Activated CD4-positive, CD25-positive, alpha-beta regulatory T cell treated with anti-CD3 and anti-CD28 coated beads, Interleukin-2, amount 50 U/mL, for 16 hours (primary cell): ENCODE measurements around the gene KCNH1.

Source experiments
- DNase-seq: peaks from one replicate; pipeline ENCODE4 v3.0.0-alpha.2; 2020; ENCODE audit warnings: low read depth, low spot score

KCNH1 gene

DNA sequence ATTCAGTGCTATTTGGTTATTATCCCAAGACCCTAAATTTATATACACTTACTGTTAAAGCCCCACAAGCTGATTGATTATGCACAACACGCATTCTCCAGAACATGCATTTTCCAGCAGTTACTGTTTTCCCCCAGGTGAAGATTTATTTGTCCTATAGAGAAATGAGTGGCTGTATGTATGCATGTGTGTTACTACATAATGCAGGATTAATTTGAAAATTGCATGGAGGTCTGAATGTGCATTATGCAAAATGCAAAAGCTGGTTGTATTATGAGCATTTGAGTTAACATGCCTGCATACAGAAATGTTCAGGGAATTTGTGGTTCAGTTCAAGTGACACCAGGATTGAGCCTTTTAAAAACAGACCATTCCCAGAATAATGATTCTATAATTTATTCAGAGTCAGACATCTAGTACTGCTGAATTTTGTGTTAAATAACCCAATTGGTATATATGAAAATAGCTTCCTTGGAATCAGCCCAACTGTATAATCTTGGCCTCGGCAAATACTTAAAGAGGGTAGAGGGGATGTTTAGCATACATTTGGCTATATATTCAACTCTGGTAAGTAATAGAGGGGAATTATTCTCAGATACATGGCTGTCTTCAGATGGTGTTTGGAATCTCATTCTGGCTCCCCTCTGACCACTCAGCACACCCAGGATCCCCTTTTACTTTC, 485.2 kb downstream of the KCNH1 start:
- no peak for DNase-seq

DNA sequence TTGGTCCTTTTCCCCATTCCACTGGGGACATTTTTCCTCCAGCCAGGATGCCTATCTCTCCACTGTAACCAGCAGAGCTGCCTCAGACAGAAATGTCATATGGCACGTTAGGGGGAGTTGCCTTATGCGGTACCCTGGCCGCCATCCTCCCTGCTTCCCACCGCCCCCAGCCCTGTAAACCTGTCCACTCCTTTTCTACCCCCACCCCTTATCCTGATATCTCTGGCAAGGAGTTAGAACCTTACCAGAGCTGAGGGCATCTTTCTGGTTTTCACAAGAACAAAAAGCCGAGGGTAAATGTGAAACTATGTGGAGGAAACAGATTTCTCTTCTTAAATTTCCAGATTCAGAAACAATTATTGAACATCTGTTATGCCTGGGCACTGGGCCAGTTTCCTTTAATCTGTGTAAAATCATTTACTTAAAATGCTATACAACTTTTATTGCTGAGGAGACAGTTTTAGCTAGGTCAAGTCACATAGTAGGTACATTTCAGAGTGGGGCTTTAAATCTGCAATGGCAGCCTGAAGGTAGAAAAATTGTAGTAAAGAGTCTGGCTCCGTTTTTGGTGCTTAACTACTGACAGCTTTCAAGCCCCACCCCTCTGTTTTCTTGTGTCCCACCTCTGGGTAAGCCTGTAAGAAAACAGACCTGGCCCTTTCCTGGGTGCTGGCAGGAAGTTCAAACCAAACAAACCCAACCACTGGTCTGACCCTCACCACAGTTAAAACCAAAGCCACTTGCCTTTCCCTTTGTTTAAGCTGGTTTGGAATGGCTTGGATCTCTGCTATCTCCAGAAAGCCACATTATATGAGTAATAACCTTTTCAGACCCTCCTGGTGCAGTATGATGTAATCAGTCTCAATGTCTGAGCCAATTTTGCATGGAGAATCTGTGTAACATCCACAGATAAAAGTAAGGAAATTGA, 486.3 kb downstream of the KCNH1 start:
- DNase-seq, result no peak

DNA sequence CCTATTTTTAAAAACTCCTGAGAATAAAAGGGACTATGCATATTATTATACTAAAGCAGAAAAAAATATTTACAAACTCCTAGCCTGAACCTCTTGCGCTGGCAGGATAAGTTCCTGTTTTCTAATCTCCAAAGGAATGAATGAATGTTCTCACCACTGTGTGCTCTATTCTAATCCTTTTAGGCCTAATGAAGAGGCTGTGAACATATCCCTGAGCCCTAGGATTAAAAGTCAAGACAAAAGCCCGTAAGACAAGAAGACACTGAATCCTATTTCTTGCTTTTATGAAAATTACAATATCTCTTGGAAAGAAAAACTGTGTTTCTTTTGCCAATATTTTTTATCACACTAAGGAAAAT, 487.7 kb downstream of the KCNH1 start:
- DNase-seq, result no peak

DNA sequence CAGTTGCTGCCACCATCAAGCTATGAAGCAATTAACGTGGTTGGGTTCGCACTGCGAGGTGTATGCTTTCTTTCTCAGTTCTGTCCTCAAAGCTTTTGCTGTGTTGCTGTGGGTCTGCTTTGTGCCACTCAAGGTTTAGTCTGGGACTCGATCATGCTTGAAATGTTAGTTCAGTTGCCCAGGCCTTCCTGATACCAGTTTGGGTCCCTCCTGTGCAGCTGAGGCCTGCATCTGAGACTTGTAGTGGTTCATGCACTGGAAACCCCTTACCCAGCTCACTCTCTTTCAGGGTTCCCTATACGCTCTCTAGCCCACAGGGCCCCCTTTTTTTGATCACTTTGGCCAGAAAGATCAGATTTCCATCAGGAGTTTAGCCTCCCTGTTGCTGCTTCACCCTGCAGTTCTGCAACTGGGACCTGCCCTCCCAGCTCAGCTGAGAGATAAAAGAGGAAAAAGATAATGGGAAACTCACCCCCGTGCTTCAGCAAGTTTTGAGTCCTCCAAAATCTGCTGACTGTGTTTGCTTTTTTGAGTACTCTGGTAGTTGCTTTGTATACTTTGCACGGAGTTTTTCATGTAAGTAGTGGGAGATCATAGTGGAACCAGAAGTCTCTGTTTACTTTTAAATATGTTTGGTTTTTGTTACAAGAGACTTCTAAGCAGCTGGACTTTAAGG, 488.2 kb downstream of the KCNH1 start:
- DNase-seq, result no peak

DNA sequence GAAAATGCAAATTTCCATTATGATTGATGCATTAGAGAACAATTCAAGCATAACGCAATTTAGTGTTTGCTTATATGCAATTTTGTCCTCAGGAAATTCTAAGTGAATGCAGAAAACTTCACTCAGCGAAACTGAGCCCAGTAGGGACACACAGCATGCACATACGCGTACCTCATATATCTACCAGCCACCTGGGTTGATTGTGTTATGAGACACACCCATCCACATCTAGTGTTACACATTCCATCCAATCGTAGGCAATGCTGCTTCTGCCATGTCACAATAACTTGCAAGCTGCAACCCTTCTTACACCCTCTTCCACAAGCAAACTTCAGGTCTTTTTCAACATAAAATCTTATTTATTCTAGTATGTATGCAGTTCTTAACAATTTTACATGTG, 492.4 kb downstream of the KCNH1 start:
- no peak for DNase-seq

DNA sequence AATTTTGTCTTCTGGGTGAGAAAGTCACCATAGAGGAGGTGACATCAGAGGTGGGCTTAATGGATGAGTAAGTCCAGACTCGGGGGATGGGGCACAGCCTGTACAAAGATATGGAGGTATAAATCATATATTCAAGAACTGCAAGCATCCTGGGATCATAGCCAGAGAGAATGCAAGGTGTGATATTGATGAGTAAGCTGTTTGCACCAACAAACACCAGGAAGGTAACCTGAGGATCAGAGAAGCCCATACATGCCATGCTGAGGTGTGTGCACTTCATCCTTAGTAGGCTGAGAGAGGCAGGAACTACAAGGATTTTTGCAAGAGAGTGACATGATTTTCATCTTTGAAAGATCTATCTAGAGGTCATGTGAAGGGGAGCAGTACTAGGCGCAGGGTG, 498.8 kb downstream of the KCNH1 start:
- no peak for DNase-seq

DNA sequence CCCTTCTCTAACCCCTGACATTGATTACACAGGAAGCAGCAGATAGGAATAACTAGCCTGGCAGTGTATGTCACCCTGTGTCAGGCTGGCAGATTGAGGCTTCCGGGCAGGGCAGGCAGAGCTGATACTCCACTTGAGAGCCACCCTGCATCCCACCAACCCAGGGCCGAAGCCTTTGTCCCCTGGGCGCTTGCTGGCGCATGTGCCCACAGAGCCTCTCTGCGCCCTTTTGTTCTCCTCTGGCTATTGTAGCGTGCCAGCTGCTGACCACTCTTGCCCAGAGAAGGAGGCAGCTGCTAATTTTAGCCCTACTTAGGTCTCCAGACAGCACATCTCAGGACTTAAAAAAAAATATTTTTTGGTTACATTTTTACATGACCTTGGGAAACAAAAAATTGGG, 500.3 kb downstream of the KCNH1 start:
- DNase-seq, result no peak

DNA sequence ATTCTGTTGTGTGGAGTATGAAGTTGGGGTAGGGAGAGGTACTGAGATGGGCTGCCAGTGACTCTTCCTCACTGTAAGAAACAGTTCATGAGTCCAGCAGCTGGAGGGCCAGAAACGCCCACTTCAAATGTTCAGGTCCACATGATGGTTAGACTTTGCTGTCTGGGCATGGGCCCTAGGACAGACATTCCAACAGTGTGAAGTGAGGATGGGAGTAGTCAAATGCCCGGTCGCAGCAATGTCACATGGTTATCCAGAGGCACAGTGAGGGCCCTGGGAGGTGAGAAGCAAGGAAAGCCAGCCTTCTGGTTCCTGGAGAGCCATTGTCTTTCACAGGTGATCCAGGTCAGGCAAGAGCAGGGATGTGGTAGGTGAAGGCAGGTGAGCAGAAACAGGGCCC, 500.8 kb downstream of the KCNH1 start:
- DNase-seq, result no peak

DNA sequence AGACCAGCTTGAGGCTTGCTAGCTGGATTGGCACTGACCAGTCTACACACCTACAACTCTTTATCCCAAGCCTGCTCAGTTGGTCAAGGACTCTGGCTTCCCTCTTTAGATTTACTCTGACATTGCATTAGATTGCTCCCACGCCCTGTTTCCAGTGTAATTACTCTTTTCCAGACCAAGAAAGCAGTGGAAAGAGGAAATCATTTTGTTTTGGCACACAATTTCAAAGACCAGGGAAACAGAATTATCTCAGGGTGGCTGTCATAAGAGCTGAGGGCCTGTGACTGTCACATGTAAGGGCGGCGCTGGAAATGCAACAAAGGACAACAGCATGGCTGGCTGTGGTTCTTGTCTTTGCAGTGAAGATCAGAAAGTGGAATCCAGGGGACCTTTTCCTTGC, 502.5 kb downstream of the KCNH1 start:
- DNase-seq, result no peak

DNA sequence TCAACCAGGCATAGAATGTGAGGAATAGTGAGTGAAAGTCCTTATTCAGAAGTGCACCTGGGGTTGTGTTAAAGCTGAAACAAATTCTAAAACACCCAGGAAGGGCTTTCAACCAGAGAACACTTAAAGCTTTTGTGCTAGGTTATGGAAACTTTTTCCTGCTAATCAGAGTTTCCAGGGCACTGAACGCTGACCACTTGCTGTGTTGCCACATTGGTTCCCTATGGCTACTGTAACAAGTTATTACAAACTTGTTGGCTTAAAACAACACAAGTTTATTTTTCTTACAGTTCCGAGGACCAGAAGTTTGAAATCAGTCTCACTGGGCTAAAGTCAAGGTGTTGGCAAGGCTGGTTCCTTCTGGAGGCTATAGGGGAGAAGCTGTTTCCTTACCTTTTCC, 504.7 kb downstream of the KCNH1 start:
- DNase-seq, result no peak

DNA sequence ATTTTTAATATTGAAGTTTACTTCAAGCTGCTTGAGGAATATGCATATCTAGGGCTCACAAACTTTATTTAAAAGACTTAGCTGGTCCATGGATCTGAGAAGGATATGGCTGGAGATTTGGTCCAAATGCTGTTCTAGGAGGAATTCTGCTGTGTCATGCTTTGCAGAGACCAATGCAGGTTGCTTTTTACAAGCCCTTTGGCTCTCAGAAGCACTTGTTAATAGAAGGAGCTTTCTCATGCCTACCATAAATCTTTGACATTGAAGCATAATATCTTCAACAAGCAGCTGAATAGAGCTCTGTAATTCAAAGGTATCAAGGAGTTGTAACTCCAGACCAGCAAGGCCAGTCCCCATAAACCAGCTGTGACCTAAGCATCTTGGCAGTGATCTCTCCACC, 506.2 kb downstream of the KCNH1 start:
- no peak for DNase-seq
